Duodenal mucosa (tissue), 2 donors: Measurements from ENCODE around the gene CYTH2.
"Not testable (repeated sequence)": the region's sequence is repeated elsewhere in the genome, so short reads cannot be mapped to it uniquely, and the experiment has no call there.

Source experiments
- H3K27ac ChIP-seq: one replicate; pipeline ENCODE4 v1.7.0; 2013; ENCODE audit warnings: low read depth, low read length
- H3K27me3 ChIP-seq, 2 donors: one replicate each; pipeline ENCODE4 v1.7.0; 2013; ENCODE audit warnings: low read length in 2 of 2, control low read depth in 1 of 2; ENCODE audit not compliant: insufficient read depth in 2 of 2, control insufficient read depth in 1 of 2
- H3K36me3 ChIP-seq, 2 donors: one replicate each; pipeline ENCODE4 v1.7.0; 2013; ENCODE audit warnings: low read length in 2 of 2, control low read depth in 1 of 2; ENCODE audit not compliant: insufficient read depth in 2 of 2, control insufficient read depth in 1 of 2
- H3K4me1 ChIP-seq, 2 donors: one replicate each; pipeline ENCODE4 v1.7.0; 2013; ENCODE audit warnings: low read length in 2 of 2, control low read depth in 1 of 2; ENCODE audit not compliant: insufficient read depth in 2 of 2, control insufficient read depth in 1 of 2
- H3K4me3 ChIP-seq, 2 donors: one replicate each; pipeline ENCODE4 v1.7.0; 2013; ENCODE audit warnings: low read length in 2 of 2, low read depth in 1 of 2
- H3K9ac ChIP-seq, 2 donors: one replicate each; pipeline ENCODE4 v1.7.0; 2013; ENCODE audit warnings: low read length in 2 of 2, low read depth in 1 of 2
- H3K9me3 ChIP-seq, 2 donors: one replicate each; pipeline ENCODE4 v1.7.0; 2013; ENCODE audit warnings: low read length in 2 of 2, control low read depth in 1 of 2; ENCODE audit not compliant: control insufficient read depth in 1 of 2

Gene CYTH2

DNA sequence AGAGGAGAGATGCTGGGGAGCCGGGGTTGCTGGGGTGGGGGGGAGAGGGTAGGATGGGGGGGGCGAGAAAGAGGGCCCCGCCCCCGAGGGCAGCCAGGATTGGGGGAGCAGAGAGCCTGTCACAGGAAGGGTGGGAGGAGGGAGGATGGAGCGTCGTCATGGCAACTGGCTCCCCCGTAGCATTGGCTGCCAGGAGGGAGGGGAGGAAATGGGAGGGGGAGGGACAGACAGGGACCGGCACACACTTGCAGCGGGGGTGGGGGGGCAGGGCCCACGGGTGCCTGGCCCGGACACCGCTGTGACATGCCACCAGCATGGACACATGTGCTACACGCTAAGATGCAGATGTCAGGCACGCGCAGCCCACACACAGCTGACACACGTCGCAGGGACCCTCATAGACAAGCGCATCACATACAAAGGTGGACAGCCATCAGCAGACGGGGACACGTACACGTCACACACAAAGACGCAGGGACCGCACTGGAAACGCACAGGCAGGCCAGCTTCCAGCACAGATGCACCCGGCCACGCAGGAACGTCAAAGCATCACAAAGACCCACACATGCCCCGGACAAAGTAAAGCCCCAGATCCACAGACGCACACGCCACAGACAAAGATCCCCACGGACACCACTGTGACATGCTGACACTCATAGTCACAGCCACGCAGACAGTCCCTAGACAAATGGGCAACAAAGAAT lies 42.8 kb downstream of the CYTH2 start, which contains the start of gene LMTK3:
LMTK3 (minus strand) TSS at position 36 of the 704 bp plus-strand sequence. CDS start 259 bp downstream, outside the sequence.
- no peaks in the 10 kb centered on the region for H3K36me3 ChIP-seq
- H3K4me3 ChIP-seq: peak within 1 kb of the TSS in 1 of 2 donors; percentile 36
- H3K27me3 ChIP-seq: peaks cover 16 to 27% of the 10 kb centered on the region in 2 donors
- H3K4me1 ChIP-seq: peaks cover 0 to 8% of the 10 kb centered on the region in 2 donors
- no peak within 1 kb of the TSS for H3K9ac ChIP-seq
- no peak within 1 kb of the TSS for H3K27ac ChIP-seq
- no peaks in the 10 kb centered on the region for H3K9me3 ChIP-seq

- Histone ChIP-seq H3K9ac (no peak overlapping the region), H3K27me3 (peaks cover 16 to 27% of the 10 kb centered on the region in 2 donors), H3K36me3 (no peaks in the 10 kb centered on the region), H3K4me3 (peak overlapping the region; percentile 72 to 78), H3K9me3 (no peaks in the 10 kb centered on the region), H3K27ac (no peak overlapping the region), H3K4me1 (peaks cover 0 to 8% of the 10 kb centered on the region in 2 donors)
Observed at GRCh38 chr19:48512504-48513288, 43.5 kb downstream of the CYTH2 start.

- Histone ChIP-seq H3K36me3 (no peaks in the 10 kb centered on the region), H3K4me1 (peaks cover 0 to 8% of the 10 kb centered on the region in 2 donors), H3K27me3 (peaks cover 16 to 27% of the 10 kb centered on the region in 2 donors), H3K9ac (peak overlapping the region; percentile 43 to 57), H3K27ac (no peak overlapping the region), H3K4me3 (peak overlapping the region; percentile 72 to 78), H3K9me3 (no peaks in the 10 kb centered on the region)
Observed at GRCh38 chr19:48513289-48514122, 44.3 kb downstream of the CYTH2 start.

- H3K4me3 ChIP-seq: peak overlapping the region in 1 of 2 donors; percentile 78
- H3K27me3 ChIP-seq: peaks cover 16 to 27% of the 10 kb centered on the region in 2 donors
- H3K9ac ChIP-seq: no peak overlapping the region
- no peaks in the 10 kb centered on the region for H3K36me3 ChIP-seq
- no peak overlapping the region for H3K27ac ChIP-seq
- H3K4me1 ChIP-seq: peaks cover 0 to 8% of the 10 kb centered on the region in 2 donors
- no peaks in the 10 kb centered on the region for H3K9me3 ChIP-seq
Observed at GRCh38 chr19:48514123-48514458, 44.9 kb downstream of the CYTH2 start.

DNA sequence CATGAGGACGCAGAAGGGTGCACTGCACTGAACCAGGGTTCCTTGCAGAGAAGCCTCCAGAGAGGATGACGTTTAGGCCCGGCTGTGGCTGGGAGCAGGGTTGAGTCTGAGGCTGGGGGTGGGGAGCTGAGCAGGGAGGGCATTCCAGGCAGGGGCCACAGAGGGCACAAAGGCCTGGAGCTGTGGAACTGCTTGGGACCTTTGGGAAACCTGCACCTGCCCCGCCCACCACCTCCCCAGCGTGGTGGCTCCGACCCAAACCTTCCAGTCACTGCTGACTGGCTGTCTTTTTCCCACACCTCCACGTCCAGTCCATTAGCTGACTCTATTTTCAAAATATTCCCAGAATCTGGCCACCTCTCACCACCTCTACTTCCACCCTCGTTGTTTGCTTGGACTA lies 47.4 kb downstream of the CYTH2 start:
- no peaks in the 10 kb centered on the region for H3K36me3 ChIP-seq
- H3K9me3 ChIP-seq: no peaks in the 10 kb centered on the region

DNA sequence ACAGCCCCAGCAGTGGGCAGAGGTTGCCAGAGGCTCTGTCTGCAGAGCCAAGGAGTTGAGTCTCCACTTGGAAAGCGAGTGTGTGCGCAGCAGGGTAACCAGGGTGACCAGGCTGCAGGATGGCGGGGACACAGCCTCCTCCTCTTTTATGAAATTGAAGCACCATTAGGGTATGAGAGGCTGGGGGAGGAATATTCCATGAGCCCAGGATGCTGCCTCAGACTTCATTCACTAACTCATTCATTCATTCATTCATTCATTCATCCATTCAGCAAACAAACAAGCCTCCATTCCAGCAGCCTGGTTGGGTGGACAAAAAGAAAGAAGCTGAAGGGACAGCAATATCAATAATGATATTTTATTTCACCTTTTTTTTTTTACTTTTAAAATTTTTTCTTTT lies 49.0 kb downstream of the CYTH2 start:
- peaks cover 0 to 4% of the 10 kb centered on the region in 2 donors for H3K4me1 ChIP-seq
- H3K9ac ChIP-seq: no peak overlapping the region
- no peak overlapping the region for H3K4me3 ChIP-seq
- no peak overlapping the region for H3K27ac ChIP-seq
- peaks cover 2 to 3% of the 10 kb centered on the region in 2 donors for H3K27me3 ChIP-seq
- no peaks in the 10 kb centered on the region for H3K9me3 ChIP-seq
- H3K36me3 ChIP-seq: no peaks in the 10 kb centered on the region

More for the DNA sequence above, 47.4 kb downstream of the CYTH2 start:
- Histone ChIP-seq H3K4me1 (peaks cover 0 to 8% of the 10 kb centered on the region in 2 donors), H3K9ac (no peak overlapping the region), H3K4me3 (no peak overlapping the region), H3K27me3 (peaks cover 16 to 17% of the 10 kb centered on the region in 2 donors), H3K27ac (no peak overlapping the region)

- not testable (repeated sequence) for H3K36me3 ChIP-seq, H3K9me3 ChIP-seq, H3K4me1 ChIP-seq, H3K27me3 ChIP-seq, H3K9ac ChIP-seq, H3K27ac ChIP-seq, H3K4me3 ChIP-seq
Observed at GRCh38 chr19:48519426-48519825, 50.3 kb downstream of the CYTH2 start.

DNA sequence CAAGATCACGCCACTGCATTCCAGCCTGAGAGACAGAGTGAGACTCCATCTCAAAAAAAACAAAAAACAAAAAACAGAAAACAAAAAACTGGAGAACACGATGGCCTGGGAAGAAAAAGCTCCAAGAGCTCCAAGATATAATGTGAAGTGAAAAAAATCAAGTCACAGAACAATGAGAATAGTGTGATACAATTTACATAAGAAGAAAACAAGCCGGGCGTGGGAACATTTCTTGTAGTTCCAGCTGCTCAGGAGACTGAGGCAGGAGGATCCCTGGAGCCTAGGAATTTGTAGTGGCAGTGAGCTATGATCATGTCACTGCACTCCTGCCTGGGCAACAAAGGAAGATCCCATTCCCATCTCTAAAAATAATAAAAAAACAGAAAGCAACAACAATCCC lies 51.0 kb downstream of the CYTH2 start:
- Histone ChIP-seq H3K9ac (no peak overlapping the region), H3K9me3 (peaks cover 4 to 6% of the 10 kb centered on the region in 2 donors), H3K4me3 (no peak overlapping the region), H3K27me3 (no peaks in the 10 kb centered on the region), H3K4me1 (no peaks in the 10 kb centered on the region), H3K27ac (no peak overlapping the region), H3K36me3 (no peaks in the 10 kb centered on the region)

DNA sequence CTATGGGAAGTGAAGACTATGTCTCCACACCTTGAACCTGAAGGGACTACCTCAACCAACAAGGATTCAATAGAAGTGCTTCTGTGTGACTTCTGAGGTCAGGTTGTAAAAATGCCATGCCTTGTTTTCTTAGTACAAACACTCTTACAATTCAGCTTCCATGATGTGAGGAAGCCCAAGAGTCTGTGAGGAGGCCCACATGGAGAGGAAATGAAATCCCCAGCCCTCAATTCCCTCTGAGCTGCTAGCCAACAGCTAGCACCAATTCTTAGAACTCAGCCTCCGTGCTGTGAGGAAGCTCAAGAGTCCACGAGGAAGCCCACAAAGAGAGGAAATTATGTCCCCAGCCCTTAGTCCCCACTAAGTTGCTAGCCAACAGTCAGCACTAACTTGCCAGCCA lies 55.1 kb downstream of the CYTH2 start:
- Histone ChIP-seq H3K27ac (no peak overlapping the region), H3K9me3 (peaks cover 10 to 22% of the 10 kb centered on the region in 2 donors), H3K4me1 (no peaks in the 10 kb centered on the region), H3K4me3 (no peak overlapping the region), H3K36me3 (no peaks in the 10 kb centered on the region), H3K27me3 (no peaks in the 10 kb centered on the region), H3K9ac (no peak overlapping the region)
